ENCODE data around the gene SPHK2.

DNA sequence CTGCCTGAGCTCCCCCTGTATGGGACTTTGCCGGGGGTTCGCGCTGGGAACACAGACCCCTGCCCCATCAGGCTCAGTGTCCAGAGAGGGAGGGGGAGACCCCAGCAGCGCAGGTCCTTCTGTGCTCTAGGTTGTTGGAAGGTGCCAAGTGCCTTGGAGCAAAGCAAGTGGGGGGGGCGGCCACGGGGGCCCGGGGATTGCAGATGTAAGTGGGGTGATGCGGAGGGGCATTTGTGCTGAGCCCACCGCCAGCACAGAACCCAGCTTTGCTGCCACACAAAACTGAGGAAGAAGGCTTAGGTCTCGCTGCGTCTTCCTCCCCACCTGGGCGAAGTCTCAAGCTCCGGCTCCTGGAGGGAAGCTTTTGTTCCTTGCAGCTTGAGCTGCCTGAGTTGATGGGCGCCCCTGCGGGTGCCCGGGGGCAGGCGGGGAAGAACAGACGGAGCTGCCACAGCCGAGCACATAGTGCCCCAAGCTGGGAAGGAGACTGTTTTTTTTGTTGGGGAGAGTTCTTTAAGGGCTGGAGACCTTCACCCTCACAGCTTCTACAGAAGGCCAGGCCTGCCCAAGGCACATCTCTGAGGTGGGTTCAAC is 55.0 kb downstream of the SPHK2 start:
- TF ChIP-seq, protein P1, sequence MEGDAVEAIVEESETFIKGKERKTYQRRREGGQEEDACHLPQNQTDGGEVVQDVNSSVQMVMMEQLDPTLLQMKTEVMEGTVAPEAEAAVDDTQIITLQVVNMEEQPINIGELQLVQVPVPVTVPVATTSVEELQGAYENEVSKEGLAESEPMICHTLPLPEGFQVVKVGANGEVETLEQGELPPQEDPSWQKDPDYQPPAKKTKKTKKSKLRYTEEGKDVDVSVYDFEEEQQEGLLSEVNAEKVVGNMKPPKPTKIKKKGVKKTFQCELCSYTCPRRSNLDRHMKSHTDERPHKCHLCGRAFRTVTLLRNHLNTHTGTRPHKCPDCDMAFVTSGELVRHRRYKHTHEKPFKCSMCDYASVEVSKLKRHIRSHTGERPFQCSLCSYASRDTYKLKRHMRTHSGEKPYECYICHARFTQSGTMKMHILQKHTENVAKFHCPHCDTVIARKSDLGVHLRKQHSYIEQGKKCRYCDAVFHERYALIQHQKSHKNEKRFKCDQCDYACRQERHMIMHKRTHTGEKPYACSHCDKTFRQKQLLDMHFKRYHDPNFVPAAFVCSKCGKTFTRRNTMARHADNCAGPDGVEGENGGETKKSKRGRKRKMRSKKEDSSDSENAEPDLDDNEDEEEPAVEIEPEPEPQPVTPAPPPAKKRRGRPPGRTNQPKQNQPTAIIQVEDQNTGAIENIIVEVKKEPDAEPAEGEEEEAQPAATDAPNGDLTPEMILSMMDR (IDR thresholded peaks at IDR 0.05) = no peak
- TF ChIP-seq POLR2A (IDR thresholded peaks at IDR 0.05) = no peak
